ENCODE measurements around the gene LPP. TPM values are rescaled to one million over a fixed set of nuclear protein-coding genes. Genes with fewer than 3 reads are reported as not detected.
A peak's percentile ranks its signal among the peaks of the same experiment; 100 is the strongest.

LPP gene
- polyA plus RNA-seq, 3 donors = 14.1 to 23.2 (median 15.3) TPM

DNA sequence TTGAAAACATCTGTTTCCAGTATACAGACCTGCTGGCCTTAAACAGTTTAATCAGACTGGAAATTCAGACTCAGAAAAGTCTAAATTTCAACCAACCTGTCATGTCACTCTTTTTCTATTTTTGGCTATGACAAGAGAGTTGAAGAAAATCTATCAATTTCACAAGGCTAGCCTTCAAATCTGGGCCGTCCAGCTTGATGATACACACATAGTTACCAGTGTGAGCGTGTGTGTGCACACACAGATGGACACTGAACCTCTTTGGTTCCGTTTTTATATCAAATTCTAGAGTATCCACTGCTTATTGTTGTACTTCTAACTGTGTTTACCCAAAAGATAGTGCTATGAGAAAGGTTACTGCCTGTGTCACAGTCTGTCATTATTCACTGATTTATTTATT lies 368.2 kb downstream of the LPP start:
- Histone ChIP-seq H3K4me3 (replicated peaks in 1 of 3; ENCODE audit: low read depth in 2 of 3, low read length in 3 of 3) (no peak overlapping the region), H3K9me3 (replicated peaks in 1 of 2; ENCODE audit: control insufficient read depth in 1 of 2, insufficient read depth in 1 of 2, low read length in 2 of 2) (no peaks in the 10 kb centered on the region), H3K9ac (ENCODE audit: insufficient read depth, low read length, poor library complexity, severe bottlenecking) (no peak overlapping the region), H3K36me3 (replicated peaks in 1 of 2; ENCODE audit: control insufficient read depth in 1 of 2, insufficient read depth in 2 of 2, low read length in 2 of 2) (peaks cover 0 to 7% of the 10 kb centered on the region in 2 donors), H4K20me1 (ENCODE audit: insufficient read depth, low read length) (no peaks in the 10 kb centered on the region), H3K27ac (ENCODE audit: low read depth in 1 of 2, low read length in 2 of 2) (no peak overlapping the region), H3K4me1 (ENCODE audit: control insufficient read depth in 1 of 2, insufficient read depth in 2 of 2, low read length in 2 of 2) (peaks cover 5 to 6% of the 10 kb centered on the region in 2 donors), H3K79me2 (ENCODE audit: insufficient read depth, low read length) (no peaks in the 10 kb centered on the region), H2AFZ (ENCODE audit: insufficient read depth, low read depth, low read length, poor library complexity, severe bottlenecking) (no peak overlapping the region), H3K4me2 (replicated peaks; ENCODE audit: extremely low read depth, low read length, poor library complexity, severe bottlenecking) (no peak overlapping the region), H3K27me3 (ENCODE audit: control insufficient read depth in 2 of 2, insufficient read depth in 2 of 2, low read length in 2 of 2) (no peaks in the 10 kb centered on the region)
- H3K9me3 Mint-ChIP-seq = peaks cover 0 to 7% (median 1%) of the 10 kb centered on the region in 7 donors
- no peak for DNase-seq
- TF ChIP-seq, protein P1, sequence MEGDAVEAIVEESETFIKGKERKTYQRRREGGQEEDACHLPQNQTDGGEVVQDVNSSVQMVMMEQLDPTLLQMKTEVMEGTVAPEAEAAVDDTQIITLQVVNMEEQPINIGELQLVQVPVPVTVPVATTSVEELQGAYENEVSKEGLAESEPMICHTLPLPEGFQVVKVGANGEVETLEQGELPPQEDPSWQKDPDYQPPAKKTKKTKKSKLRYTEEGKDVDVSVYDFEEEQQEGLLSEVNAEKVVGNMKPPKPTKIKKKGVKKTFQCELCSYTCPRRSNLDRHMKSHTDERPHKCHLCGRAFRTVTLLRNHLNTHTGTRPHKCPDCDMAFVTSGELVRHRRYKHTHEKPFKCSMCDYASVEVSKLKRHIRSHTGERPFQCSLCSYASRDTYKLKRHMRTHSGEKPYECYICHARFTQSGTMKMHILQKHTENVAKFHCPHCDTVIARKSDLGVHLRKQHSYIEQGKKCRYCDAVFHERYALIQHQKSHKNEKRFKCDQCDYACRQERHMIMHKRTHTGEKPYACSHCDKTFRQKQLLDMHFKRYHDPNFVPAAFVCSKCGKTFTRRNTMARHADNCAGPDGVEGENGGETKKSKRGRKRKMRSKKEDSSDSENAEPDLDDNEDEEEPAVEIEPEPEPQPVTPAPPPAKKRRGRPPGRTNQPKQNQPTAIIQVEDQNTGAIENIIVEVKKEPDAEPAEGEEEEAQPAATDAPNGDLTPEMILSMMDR (IDR thresholded peaks at IDR 0.05) = no peak
- no peak overlapping the region for H3K4me3 Mint-ChIP-seq
- intact Hi-C loops (cut with micrococcal nuclease) = no loop called here
- peak overlapping the region in 1 of 7 donors; percentile 15 for H3K27ac Mint-ChIP-seq
- H3K4me1 Mint-ChIP-seq = peaks cover 26% of the 10 kb centered on the region
- peaks cover 16 to 24% of the 10 kb centered on the region in 2 donors for H3K36me3 Mint-ChIP-seq
- no peaks in the 10 kb centered on the region for H3K27me3 Mint-ChIP-seq (ENCODE audit: low read depth in 3 of 3)
- 100% methylated on average over 1 of the region's 3 CpGs for WGBS (ENCODE audit: insufficient coverage)

DNA sequence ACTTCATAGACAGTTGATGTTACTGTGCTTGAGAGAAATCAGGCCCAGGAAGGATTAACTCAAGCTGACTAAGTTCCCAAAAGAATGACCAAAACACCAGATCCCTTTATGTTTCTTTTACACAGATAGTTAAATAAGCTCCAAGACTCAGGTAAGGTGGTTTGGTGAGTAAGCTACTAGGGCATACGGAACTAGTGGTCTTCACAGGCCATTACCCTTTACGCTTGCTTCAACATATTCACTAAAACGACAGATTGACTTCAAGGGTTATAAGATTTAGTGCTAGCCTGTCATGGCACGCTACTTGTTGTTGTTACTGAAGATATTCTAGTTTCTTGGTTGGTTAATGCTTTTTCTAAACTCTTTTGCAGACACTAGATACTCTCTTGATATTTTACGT lies 369.3 kb downstream of the LPP start:
- no peaks in the 10 kb centered on the region for H4K20me1 ChIP-seq (ENCODE audit: insufficient read depth, low read length)
- no peak for DNase-seq
- H3K9me3 ChIP-seq (replicated peaks in 1 of 2; ENCODE audit: control insufficient read depth in 1 of 2, insufficient read depth in 1 of 2, low read length in 2 of 2) = no peaks in the 10 kb centered on the region
- peaks cover 5 to 6% of the 10 kb centered on the region in 2 donors for H3K4me1 ChIP-seq (ENCODE audit: control insufficient read depth in 1 of 2, insufficient read depth in 2 of 2, low read length in 2 of 2)
- peaks cover 0 to 7% of the 10 kb centered on the region in 2 donors for H3K36me3 ChIP-seq (replicated peaks in 1 of 2; ENCODE audit: control insufficient read depth in 1 of 2, insufficient read depth in 2 of 2, low read length in 2 of 2)
- no peaks in the 10 kb centered on the region for H3K27me3 Mint-ChIP-seq (ENCODE audit: low read depth in 3 of 3)
- H3K4me3 ChIP-seq (replicated peaks in 1 of 3; ENCODE audit: low read depth in 2 of 3, low read length in 3 of 3) = no peak overlapping the region
- 100% methylated on average over 1 of the region's 5 CpGs for WGBS (ENCODE audit: insufficient coverage)
- no peaks in the 10 kb centered on the region for H3K27me3 ChIP-seq (ENCODE audit: control insufficient read depth in 2 of 2, insufficient read depth in 2 of 2, low read length in 2 of 2)
- TF ChIP-seq, protein P1 (IDR thresholded peaks at IDR 0.05) = no peak
- no peak overlapping the region for H3K4me3 Mint-ChIP-seq
- H3K27ac ChIP-seq (ENCODE audit: low read depth in 1 of 2, low read length in 2 of 2) = no peak overlapping the region
- no peak overlapping the region for H3K4me2 ChIP-seq (replicated peaks; ENCODE audit: extremely low read depth, low read length, poor library complexity, severe bottlenecking)
- no peaks in the 10 kb centered on the region for H3K79me2 ChIP-seq (ENCODE audit: insufficient read depth, low read length)
- H3K9me3 Mint-ChIP-seq = peaks cover 0 to 2% (median 0%) of the 10 kb centered on the region in 7 donors
- peaks cover 26% of the 10 kb centered on the region for H3K4me1 Mint-ChIP-seq
- no peak overlapping the region for H3K27ac Mint-ChIP-seq
- H2AFZ ChIP-seq (ENCODE audit: insufficient read depth, low read depth, low read length, poor library complexity, severe bottlenecking) = no peak overlapping the region
- no peak overlapping the region for H3K9ac ChIP-seq (ENCODE audit: insufficient read depth, low read length, poor library complexity, severe bottlenecking)
- intact Hi-C loops (cut with micrococcal nuclease) = no loop called here
- H3K36me3 Mint-ChIP-seq = peaks cover 12 to 23% of the 10 kb centered on the region in 2 donors

All from CD14-positive monocyte (primary cell).